ENCODE results near the gene CHD5. TPM values are rescaled to one million over a fixed set of nuclear protein-coding genes. Genes with fewer than 3 reads are reported as not detected.

The CHD5 gene
- total and polyA plus RNA-seq, 2 of the 13 experiments (the other 11 are each of a cell fraction or from before 2014, with no cell fraction given), result 0.02 to 0.21 TPM

DNA sequence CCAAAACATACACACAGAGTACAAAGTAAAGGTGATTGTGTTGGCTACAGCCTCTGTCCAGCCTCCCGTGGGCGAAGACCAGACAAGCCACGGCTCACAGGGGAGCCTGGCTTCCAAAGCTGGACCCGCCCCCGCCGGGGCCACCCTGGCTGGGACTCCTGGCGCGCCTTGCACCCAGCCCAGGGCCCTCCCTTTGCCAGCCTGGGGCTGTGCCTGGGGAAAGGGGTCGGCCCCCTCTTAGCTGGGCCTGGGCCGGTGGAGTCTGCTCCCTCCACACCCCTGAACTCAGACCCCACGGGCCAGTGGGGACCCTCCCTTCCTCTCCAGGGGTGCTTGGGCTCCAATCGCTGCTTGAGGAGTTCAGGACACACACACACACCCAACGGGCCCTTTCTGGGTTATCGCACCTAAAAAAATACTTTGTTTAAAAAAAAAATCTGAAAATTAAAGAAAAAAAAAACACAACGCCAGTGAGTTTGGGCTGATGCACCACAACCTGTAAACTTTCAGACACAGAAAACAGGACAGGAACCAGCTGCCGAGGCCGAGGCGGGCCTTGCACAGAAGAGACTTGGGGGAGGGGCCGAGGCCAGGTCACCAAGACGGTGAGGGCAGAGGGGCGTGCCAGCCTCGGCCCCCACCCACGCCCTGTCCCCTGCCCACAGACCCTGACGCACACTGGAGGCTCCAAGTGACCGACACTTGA is 78.1 kb downstream of the CHD5 start (continued):
- TF ChIP-seq, protein P1, sequence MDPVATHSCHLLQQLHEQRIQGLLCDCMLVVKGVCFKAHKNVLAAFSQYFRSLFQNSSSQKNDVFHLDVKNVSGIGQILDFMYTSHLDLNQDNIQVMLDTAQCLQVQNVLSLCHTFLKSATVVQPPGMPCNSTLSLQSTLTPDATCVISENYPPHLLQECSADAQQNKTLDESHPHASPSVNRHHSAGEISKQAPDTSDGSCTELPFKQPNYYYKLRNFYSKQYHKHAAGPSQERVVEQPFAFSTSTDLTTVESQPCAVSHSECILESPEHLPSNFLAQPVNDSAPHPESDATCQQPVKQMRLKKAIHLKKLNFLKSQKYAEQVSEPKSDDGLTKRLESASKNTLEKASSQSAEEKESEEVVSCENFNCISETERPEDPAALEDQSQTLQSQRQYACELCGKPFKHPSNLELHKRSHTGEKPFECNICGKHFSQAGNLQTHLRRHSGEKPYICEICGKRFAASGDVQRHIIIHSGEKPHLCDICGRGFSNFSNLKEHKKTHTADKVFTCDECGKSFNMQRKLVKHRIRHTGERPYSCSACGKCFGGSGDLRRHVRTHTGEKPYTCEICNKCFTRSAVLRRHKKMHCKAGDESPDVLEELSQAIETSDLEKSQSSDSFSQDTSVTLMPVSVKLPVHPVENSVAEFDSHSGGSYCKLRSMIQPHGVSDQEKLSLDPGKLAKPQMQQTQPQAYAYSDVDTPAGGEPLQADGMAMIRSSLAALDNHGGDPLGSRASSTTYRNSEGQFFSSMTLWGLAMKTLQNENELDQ (CRISPR knock-in tag; IDR thresholded peaks at IDR 0.05; ENCODE audit: borderline replicate concordance), result no peak
- TF ChIP-seq PAWR (CRISPR knock-in tag; IDR thresholded peaks at IDR 0.05; ENCODE audit: borderline replicate concordance) (no peak), ZNF614 (CRISPR knock-in tag; IDR thresholded peaks at IDR 0.05; ENCODE audit: borderline replicate concordance) (no peak)

DNA sequence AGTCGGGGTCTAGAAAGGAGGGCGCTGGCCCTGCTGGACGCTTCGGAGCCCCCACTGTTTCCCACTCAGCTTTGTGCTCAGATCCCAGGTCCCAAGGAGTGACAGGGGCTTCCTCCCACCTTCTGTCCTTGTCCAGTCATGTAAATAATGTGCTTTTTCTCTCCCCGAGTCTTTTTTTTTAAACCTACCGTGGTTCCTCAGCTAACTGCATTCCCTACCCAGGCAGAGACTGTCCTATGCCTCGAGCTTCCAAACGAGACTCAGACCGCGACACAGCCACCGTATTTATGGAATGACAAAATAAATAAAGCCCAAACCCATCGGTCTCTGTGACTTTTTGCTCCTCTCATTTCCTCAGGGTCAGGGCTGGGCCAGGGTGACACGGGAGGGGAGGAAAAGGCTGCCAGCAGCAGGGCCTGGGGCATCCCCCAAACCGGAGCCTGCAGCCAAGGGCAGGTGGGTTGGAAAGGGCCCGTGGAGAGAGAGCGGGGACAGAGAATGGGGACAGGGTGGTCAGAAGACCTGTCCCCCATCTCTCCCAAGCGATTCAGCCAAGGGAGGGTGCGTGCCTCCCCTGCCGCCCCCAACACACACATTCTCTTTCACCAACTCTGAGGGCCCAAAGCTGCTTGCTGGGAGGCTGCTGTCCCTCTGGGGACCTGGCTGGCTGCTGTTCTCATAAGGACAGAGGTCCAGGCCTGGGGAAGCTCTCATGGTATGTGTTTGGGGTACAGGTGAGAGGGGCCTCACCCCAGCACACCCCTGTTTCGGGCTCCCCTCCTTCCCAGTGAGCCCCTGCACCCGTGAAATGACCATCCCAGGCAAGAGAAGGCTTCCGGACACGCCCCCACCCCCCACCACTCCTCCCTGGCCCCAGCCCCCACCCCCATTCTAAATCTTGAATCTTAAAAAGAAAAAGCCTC is 79.0 kb downstream of the CHD5 start:
- no peaks in the 10 kb centered on the region for H3K4me1 ChIP-seq (ENCODE audit: insufficient read depth, low read length)
- no peaks in the 10 kb centered on the region for H3K9me3 ChIP-seq (ENCODE audit: low read length)
- H2AFZ ChIP-seq (ENCODE audit: low read length), result no peak overlapping the region
- DNase-seq (ENCODE audit: low spot score) (no peak), ATAC-seq (no peak), FAIRE-seq (no peak)
- no TSS peak for BruUV-seq (replicated peaks)
- TF ChIP-seq GLI4 (CRISPR knock-in tag; IDR thresholded peaks at IDR 0.05; ENCODE audit: borderline replicate concordance) (no peak), DPF2 (CRISPR knock-in tag; IDR thresholded peaks at IDR 0.05; ENCODE audit: borderline replicate concordance, low read depth) (no peak), MEIS1 (CRISPR knock-in tag; IDR thresholded peaks at IDR 0.05; ENCODE audit: borderline replicate concordance) (no peak), EP300 (IDR thresholded peaks at IDR 0.05; ENCODE audit: low read depth in 2 of 2, low read length in 2 of 2) (no peak), EP300 (CRISPR knock-in tag; IDR thresholded peaks at IDR 0.05; ENCODE audit: borderline replicate concordance) (no peak), ZFX (CRISPR knock-in tag; IDR thresholded peaks at IDR 0.05; ENCODE audit: low read depth) (no peak)
- TF ChIP-seq, protein P2, sequence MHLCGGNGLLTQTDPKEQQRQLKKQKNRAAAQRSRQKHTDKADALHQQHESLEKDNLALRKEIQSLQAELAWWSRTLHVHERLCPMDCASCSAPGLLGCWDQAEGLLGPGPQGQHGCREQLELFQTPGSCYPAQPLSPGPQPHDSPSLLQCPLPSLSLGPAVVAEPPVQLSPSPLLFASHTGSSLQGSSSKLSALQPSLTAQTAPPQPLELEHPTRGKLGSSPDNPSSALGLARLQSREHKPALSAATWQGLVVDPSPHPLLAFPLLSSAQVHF (CRISPR knock-in tag; IDR thresholded peaks at IDR 0.05), result no peak
- TF ChIP-seq, protein P3, sequence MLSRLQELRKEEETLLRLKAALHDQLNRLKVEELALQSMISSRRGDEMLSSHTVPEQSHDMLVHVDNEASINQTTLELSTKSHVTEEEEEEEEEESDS (CRISPR knock-in tag; IDR thresholded peaks at IDR 0.05; ENCODE audit: borderline replicate concordance), result no peak
- no peak overlapping the region for H3K27ac ChIP-seq (ENCODE audit: extremely low read length, insufficient read depth, low read length)
- ChIA-PET CTCF (ENCODE audit: low intra/inter-chr PET ratio, low total read pairs) (no interaction called here), POLR2A (no interaction called here)
- no peaks in the 10 kb centered on the region for H3K79me2 ChIP-seq (ENCODE audit: insufficient read depth, low read length)
- H3K9ac ChIP-seq (ENCODE audit: insufficient read depth, low read depth, low read length), result no peak overlapping the region
- in situ Hi-C loops (cut with HindIII; ENCODE audit: extremely low pct_ligation_motif_present, low pct_unique_long_range_greater_than_20kb) (no loop called here), intact Hi-C loops (cut with micrococcal nuclease; ENCODE audit: unreplicated experiment) (loop anchor here (10.0 kb wide), 1 partner anchor 144 kb away; the partner anchor contains the start of gene HES3)
- 5% methylated on average over 18 of the region's 23 CpGs for WGBS (ENCODE audit: low lambda C conversion rate)
- no peak overlapping the region for H3K4me3 ChIP-seq (replicated peaks in 1 of 3; ENCODE audit: insufficient read depth in 1 of 3, low read depth in 2 of 3, low read length in 3 of 3)
- no peaks in the 10 kb centered on the region for H4K20me1 ChIP-seq (ENCODE audit: insufficient read depth, low read length)
- no peak overlapping the region for H3K4me2 ChIP-seq (ENCODE audit: low read depth, low read length)
- H3K36me3 ChIP-seq (replicated peaks in 1 of 2; ENCODE audit: control insufficient read depth in 1 of 2, insufficient read depth in 2 of 2, low read length in 2 of 2), result no peaks in the 10 kb centered on the region
- peaks cover 9 to 44% of the 10 kb centered on the region in 2 experiments; a peak in 4 of 5 replicates for H3K27me3 ChIP-seq (ENCODE audit: control insufficient read depth in 1 of 2, insufficient read depth in 2 of 2, low read length in 2 of 2)

Measured in HepG2 (cell line).